Mucosa of descending colon (tissue), 3 donors: ENCODE measurements around the gene SCN4B. TPM values are rescaled to one million over a fixed set of nuclear protein-coding genes. Genes with fewer than 3 reads are reported as not detected.

Experiments
- ATAC-seq: fragments of 200-7000 bp; cut with Tn5 transposase; one replicate; pipeline ENCODE4 v1.9.1; 2020; ENCODE audit warnings: mild to moderate bottlenecking, moderate library complexity
- DNase-seq, 3 donors: peaks; one replicate each; pipeline ENCODE4 v3.0.0-alpha.2; 2020
- H3K36me3 ChIP-seq: fragments of 200-600 bp; one replicate; pipeline ENCODE4 v1.8.0; 2021; ENCODE audit warnings: low read depth, mild to moderate bottlenecking
- H3K4me1 ChIP-seq: fragments of 200-600 bp; one replicate; pipeline ENCODE4 v1.8.0; 2021; ENCODE audit warnings: low read depth, mild to moderate bottlenecking
- H3K4me3 ChIP-seq: fragments of 200-600 bp; one replicate; pipeline ENCODE4 v1.8.0; 2021; ENCODE audit warnings: mild to moderate bottlenecking
- H3K9me3 ChIP-seq: fragments of 200-600 bp; one replicate; pipeline ENCODE4 v1.8.0; 2021; ENCODE audit warnings: mild to moderate bottlenecking
- intact Hi-C, 2 donors: fragments of 100-400 bp; cut with DNase I in 1 of 2; cut with micrococcal nuclease in 1 of 2; formaldehyde crosslinking; loops; one replicate each; pipeline versions ENCODE4 v1.11.0 to v1.11.1; 2022; cut with DNase I, micrococcal nuclease
- total RNA-seq, 3 donors: library from RNA; stranded (reverse); fragmentation: NEBNext Ultra II Directional in 2 of 3; extraction: Animal tissue kit (Norgen Biotek cat#: 25700) in 2 of 3; gene quantifications; one replicate each; pipeline versions ENCODE4 v1.2.1 to v1.2.4, GENCODE V29; 2021 to 2023
- TF ChIP-seq, protein P1 (sequence below): fragments of 200-600 bp; IDR thresholded peaks from one replicate; pipeline ENCODE4 v1.8.0; 2022; ENCODE audit warnings: antibody characterized with exemption, mild to moderate bottlenecking
- donor health status: DM: no; HTN: no; CAD: no; lungs with moderate emphysema.
- donor health status: DM: no; HTN: no; CAD: no.
- donor health status: DM: no; HTN: yes; CAD: no.

SCN4B gene
- total RNA-seq, 3 donors from 2014 or later = 1.0 to 2.6 (median 1.2) TPM

DNA sequence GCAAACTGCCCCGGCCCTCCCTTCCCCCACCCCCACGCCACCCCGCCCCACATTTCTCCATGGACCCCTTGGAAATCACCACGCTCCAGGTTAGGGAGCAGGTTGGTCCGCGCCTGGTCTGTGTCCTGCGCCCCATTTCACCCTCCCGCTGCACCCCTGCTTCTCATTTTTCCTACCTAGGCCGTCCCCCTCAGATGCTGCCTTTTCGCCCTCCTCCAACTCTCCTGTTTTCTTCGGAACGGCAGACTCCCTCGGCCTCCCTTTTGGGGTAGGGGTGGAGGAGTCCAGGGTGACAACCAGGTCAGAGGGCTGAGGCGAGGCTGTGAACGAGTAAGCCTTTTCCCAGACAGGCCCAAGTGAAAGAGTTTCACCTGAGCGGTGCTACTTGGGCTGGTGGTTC is 893 bp upstream of the SCN4B start:
- Histone ChIP-seq H3K36me3 (no peaks in the 10 kb centered on the region), H3K4me3 (no peak overlapping the region), H3K9me3 (no peaks in the 10 kb centered on the region), H3K4me1 (peaks cover 13% of the 10 kb centered on the region)
- ATAC-seq (no peak), DNase-seq (no peak)
- intact Hi-C loops = no loop called here
- TF ChIP-seq, protein P1, sequence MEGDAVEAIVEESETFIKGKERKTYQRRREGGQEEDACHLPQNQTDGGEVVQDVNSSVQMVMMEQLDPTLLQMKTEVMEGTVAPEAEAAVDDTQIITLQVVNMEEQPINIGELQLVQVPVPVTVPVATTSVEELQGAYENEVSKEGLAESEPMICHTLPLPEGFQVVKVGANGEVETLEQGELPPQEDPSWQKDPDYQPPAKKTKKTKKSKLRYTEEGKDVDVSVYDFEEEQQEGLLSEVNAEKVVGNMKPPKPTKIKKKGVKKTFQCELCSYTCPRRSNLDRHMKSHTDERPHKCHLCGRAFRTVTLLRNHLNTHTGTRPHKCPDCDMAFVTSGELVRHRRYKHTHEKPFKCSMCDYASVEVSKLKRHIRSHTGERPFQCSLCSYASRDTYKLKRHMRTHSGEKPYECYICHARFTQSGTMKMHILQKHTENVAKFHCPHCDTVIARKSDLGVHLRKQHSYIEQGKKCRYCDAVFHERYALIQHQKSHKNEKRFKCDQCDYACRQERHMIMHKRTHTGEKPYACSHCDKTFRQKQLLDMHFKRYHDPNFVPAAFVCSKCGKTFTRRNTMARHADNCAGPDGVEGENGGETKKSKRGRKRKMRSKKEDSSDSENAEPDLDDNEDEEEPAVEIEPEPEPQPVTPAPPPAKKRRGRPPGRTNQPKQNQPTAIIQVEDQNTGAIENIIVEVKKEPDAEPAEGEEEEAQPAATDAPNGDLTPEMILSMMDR = no peak

DNA sequence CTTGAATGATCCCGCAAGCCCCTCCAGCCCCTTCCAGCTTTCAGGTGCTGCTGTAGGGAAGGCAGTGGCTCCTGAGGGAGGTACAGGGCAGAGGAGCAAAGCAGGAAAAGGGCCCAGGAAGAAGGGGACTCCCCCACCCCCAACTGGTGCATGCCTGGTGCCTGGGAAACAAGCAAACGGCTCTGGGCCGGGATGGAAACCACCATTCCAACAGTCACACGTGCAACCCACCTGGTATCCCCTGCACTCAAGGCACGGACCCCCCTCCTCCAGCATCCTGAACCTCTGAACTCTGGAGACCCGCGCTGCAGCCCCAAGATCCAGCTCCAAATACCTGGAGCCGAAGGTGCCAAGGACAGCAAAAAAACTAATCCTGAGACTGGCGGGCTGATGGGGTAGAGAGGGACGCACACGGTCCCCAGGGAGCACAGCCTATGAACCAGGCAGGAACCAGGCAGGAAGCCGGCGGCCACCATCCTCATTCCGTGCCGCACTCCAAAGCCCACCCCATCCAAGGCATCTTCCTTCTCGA is 537 bp downstream of the SCN4B start:
- no peak for ATAC-seq
- Histone ChIP-seq H3K4me1 (peaks cover 13% of the 10 kb centered on the region), H3K4me3 (no peak overlapping the region), H3K36me3 (no peaks in the 10 kb centered on the region), H3K9me3 (no peaks in the 10 kb centered on the region)
- TF ChIP-seq, protein P1 = no peak
- DNase-seq = no peak
- intact Hi-C loops = no loop called here

DNA sequence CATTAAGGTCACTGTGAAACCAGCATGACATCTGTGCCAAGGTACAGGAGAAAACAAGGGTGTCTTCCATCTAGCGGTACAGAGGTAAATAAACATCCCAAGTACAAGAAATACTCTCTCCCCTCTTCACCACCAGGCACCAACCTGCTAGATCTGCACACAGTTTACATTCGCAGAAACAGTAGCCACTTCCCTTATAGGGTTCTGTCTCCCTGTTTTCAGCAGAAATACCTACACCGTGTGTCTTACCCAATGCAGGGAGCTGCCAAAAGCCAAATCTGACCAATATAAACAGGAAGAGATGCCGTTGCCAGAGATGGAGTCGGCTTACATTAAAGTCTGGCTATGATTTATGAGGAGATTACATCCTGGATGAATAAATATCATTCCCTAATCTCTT is 1.2 kb downstream of the SCN4B start:
- Histone ChIP-seq H3K36me3 (no peaks in the 10 kb centered on the region), H3K4me1 (peaks cover 13% of the 10 kb centered on the region), H3K9me3 (no peaks in the 10 kb centered on the region), H3K4me3 (no peak overlapping the region)
- intact Hi-C loops = no loop called here
- TF ChIP-seq, protein P1 = no peak
- DNase-seq (no peak), ATAC-seq (no peak)

DNA sequence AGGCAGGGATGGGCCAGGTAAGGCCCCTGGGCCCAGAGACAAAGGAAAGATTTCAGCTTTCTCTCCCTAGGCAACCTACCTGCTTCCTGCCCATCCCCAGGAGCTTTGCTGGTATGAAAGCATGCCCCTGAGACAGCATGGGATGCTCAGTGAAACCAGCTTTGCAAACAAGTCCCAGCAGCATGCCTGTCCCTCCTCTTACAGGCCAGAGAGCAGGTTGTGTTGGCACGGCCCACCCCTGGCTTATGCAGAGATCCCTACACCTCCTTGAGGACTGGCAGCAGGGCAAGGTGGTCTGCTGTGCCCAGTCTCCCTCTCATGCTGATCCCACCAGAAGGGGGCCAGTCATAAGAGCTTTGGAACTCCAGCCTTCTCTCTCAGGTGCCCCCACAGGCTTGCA is 3.1 kb downstream of the SCN4B start:
- Histone ChIP-seq H3K36me3 (no peaks in the 10 kb centered on the region), H3K4me3 (no peak overlapping the region), H3K4me1 (peaks cover 17% of the 10 kb centered on the region), H3K9me3 (no peaks in the 10 kb centered on the region)
- DNase-seq = no peak
- ATAC-seq = no peak
- TF ChIP-seq, protein P1 = no peak
- intact Hi-C loops = no loop called here

DNA sequence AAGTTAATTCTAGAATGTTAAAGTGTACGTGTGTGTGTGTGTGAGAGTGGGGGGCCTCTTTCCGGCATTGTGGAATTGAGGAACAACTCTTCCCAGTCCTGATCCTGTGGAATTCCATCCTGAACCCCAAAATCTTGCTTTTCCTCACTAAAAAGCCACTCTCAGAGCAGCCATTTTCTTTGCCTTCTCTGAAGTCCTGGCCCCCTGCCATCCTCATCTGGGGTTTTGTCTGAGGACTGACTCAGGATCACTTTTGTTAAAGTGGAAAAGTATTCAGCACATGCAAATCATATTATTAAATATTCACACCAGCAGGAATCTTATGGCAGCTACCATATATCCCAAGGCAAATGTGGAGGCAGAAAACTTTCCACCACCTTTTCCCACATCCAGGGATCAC is 3.8 kb downstream of the SCN4B start:
- intact Hi-C loops = no loop called here
- ATAC-seq (no peak), DNase-seq (no peak)
- TF ChIP-seq, protein P1 = no peak
- H3K9me3 ChIP-seq = no peaks in the 10 kb centered on the region
- peaks cover 17% of the 10 kb centered on the region for H3K4me1 ChIP-seq
- no peaks in the 10 kb centered on the region for H3K36me3 ChIP-seq
- no peak overlapping the region for H3K4me3 ChIP-seq

DNA sequence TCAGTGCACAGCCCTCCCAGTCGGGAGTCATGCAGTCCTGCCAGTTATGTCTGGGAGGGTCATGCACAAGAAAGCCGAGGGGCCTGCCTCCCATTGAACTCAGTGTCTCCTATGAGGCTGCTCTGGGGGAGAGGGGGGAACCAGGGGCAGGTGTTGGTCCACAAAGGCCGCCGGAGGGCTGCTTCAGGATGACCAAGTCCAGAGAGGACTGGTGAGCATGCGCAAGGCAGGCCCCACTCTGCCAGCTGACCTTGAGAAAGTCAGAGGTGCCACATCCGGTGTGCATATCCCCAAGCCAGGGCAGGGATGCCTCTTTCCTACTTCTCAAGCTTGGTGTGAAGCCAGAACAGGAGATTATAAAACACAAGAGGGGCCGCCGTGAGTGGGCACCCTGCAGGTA is 4.4 kb downstream of the SCN4B start:
- no peaks in the 10 kb centered on the region for H3K36me3 ChIP-seq
- TF ChIP-seq, protein P1 = no peak
- ATAC-seq (no peak), DNase-seq (no peak)
- H3K4me3 ChIP-seq = no peak overlapping the region
- peaks cover 16% of the 10 kb centered on the region for H3K4me1 ChIP-seq
- no peaks in the 10 kb centered on the region for H3K9me3 ChIP-seq
- intact Hi-C loops = no loop called here
